ENCODE measurements around the gene ZRSR2.
"Not testable (repeated sequence)": the region's sequence is repeated elsewhere in the genome, so short reads cannot be mapped to it uniquely, and the experiment has no call there.

The ZRSR2 gene

GRCh38 chrX:15820106-15821073 is 30.1 kb downstream of the ZRSR2 start:
- H3K9me3 Mint-ChIP-seq = no peaks in the 10 kb centered on the region
- peaks cover 8% of the 10 kb centered on the region for H3K4me1 Mint-ChIP-seq

GRCh38 chrX:15822922-15823321 is 32.6 kb downstream of the ZRSR2 start:
- H3K27me3 Mint-ChIP-seq (ENCODE audit: low read depth, poor library complexity) = no peaks in the 10 kb centered on the region
- H3K4me1 Mint-ChIP-seq = peaks cover 8% of the 10 kb centered on the region
- H3K9me3 Mint-ChIP-seq = no peaks in the 10 kb centered on the region

More at GRCh38 chrX:15820106-15821073, 30.1 kb downstream of the ZRSR2 start:
- no peak overlapping the region for H3K4me3 Mint-ChIP-seq
- peak overlapping the region; percentile 22 for H3K27ac Mint-ChIP-seq
- peaks cover 65% of the 10 kb centered on the region for H3K36me3 Mint-ChIP-seq (ENCODE audit: low read depth)
- TF ChIP-seq CTCF (IDR thresholded peaks at IDR 0.05) = no peak
- H3K27me3 Mint-ChIP-seq (ENCODE audit: low read depth, poor library complexity) = no peaks in the 10 kb centered on the region
- no peak for DNase-seq

GRCh38 chrX:15825936-15826335 is 35.7 kb downstream of the ZRSR2 start:
- DNase-seq = no peak
- Mint-ChIP-seq H3K27me3 (ENCODE audit: low read depth, poor library complexity) (no peaks in the 10 kb centered on the region), H3K4me1 (peaks cover 1% of the 10 kb centered on the region), H3K4me3 (no peak overlapping the region), H3K9me3 (no peaks in the 10 kb centered on the region), H3K36me3 (ENCODE audit: low read depth) (peaks cover 69% of the 10 kb centered on the region), H3K27ac (peak overlapping the region; percentile 22)
- TF ChIP-seq CTCF (IDR thresholded peaks at IDR 0.05) = no peak

More at GRCh38 chrX:15822922-15823321, 32.6 kb downstream of the ZRSR2 start:
- no peak overlapping the region for H3K4me3 Mint-ChIP-seq
- peak overlapping the region; percentile 94 for H3K27ac Mint-ChIP-seq
- no peak for DNase-seq
- peaks cover 73% of the 10 kb centered on the region for H3K36me3 Mint-ChIP-seq (ENCODE audit: low read depth)
- no peak for TF ChIP-seq CTCF (IDR thresholded peaks at IDR 0.05)

GRCh38 chrX:15829217-15829616 is 38.9 kb downstream of the ZRSR2 start:
- Mint-ChIP-seq H3K9me3 (no peaks in the 10 kb centered on the region), H3K4me1 (no peaks in the 10 kb centered on the region), H3K36me3 (ENCODE audit: low read depth) (peaks cover 38% of the 10 kb centered on the region), H3K27me3 (ENCODE audit: low read depth, poor library complexity) (no peaks in the 10 kb centered on the region), H3K4me3 (no peak overlapping the region), H3K27ac (no peak overlapping the region)
- TF ChIP-seq CTCF (IDR thresholded peaks at IDR 0.05) = no peak
- no peak for DNase-seq

GRCh38 chrX:15831347-15831746 is 41.1 kb downstream of the ZRSR2 start:
- not testable (repeated sequence) for H3K4me3 Mint-ChIP-seq

GRCh38 chrX:15834053-15834452 is 43.8 kb downstream of the ZRSR2 start:
- H3K9me3 Mint-ChIP-seq = no peaks in the 10 kb centered on the region

More at GRCh38 chrX:15831347-15831746, 41.1 kb downstream of the ZRSR2 start:
- peaks cover 35% of the 10 kb centered on the region for H3K36me3 Mint-ChIP-seq (ENCODE audit: low read depth)
- H3K27me3 Mint-ChIP-seq (ENCODE audit: low read depth, poor library complexity); H3K27ac Mint-ChIP-seq; H3K4me1 Mint-ChIP-seq; H3K9me3 Mint-ChIP-seq; DNase-seq: not testable (repeated sequence)

More at GRCh38 chrX:15834053-15834452, 43.8 kb downstream of the ZRSR2 start:
- no peak overlapping the region for H3K4me3 Mint-ChIP-seq
- no peaks in the 10 kb centered on the region for H3K4me1 Mint-ChIP-seq
- no peak for TF ChIP-seq CTCF (IDR thresholded peaks at IDR 0.05)
- DNase-seq = no peak
- peaks cover 44% of the 10 kb centered on the region for H3K36me3 Mint-ChIP-seq (ENCODE audit: low read depth)
- H3K27me3 Mint-ChIP-seq (ENCODE audit: low read depth, poor library complexity) = no peaks in the 10 kb centered on the region
- H3K27ac Mint-ChIP-seq = peak overlapping the region; percentile 66

Measured in nephron progenitor cell (in vitro differentiated cells).